B cell (primary cell): ENCODE results near the gene MTUS2. TPM values are rescaled to one million over a fixed set of nuclear protein-coding genes. Genes with fewer than 3 reads are reported as not detected.

Experiments used
- ATAC-seq: fragments of 200-7000 bp; cut with Tn5 transposase; one replicate; pipeline ENCODE4 v1.10.0; 2021; ENCODE audit warnings: low read depth, mild to moderate bottlenecking, moderate number of reproducible peaks, moderate library complexity
- CTCF ChIA-PET: fragments of 350-600 bp; sonication (Branson Sonifier 250); formaldehyde crosslinking; loops from one replicate; lab custom pipeline; 2021; ENCODE audit warnings: antibody characterized with exemption, inconsistent platforms; lab: Charles Lee
- POLR2A ChIA-PET: fragments of 350-600 bp; sonication (Branson Sonifier 250); formaldehyde crosslinking; loops from one replicate; lab custom pipeline; 2021; ENCODE audit warnings: antibody characterized with exemption; lab: Charles Lee
- DNase-seq: peaks from one replicate; pipeline ENCODE4 v3.0.0; 2013
- H2AFZ ChIP-seq: 2 replicates; pipeline ENCODE4 v1.6.1; 2012; ENCODE audit warnings: mild to moderate bottlenecking, low read depth, low read length; ENCODE audit not compliant: insufficient read depth, poor library complexity, severe bottlenecking
- H3K27ac ChIP-seq, 2 donors: 1 replicate in 1 of 2; 2 replicates in 1 of 2; pipeline ENCODE4 v1.5.1; 2012 to 2013; ENCODE audit warnings: low read length in 2 of 2, mild to moderate bottlenecking in 2 of 2, moderate library complexity in 1 of 2
- H3K27me3 ChIP-seq, 4 experiments: fragments of 200-600 bp in 1 of 4; sonication (generic) in 1 of 4; replicated peaks in 1 of 4; 1 replicate in 2 of 4; 2 replicates in 2 of 4; pipeline versions ENCODE4 v1.6.1 to v1.7.0; 2013 to 2016; ENCODE audit warnings: low read length in 3 of 4, mild to moderate bottlenecking in 2 of 4, mixed read lengths in 1 of 4, moderate library complexity in 1 of 4; ENCODE audit not compliant: insufficient read depth in 4 of 4, control insufficient read depth in 3 of 4; ENCODE audit errors: control extremely low read depth in 1 of 4
- H3K36me3 ChIP-seq, 2 experiments: replicated peaks in 1 of 2; 1 replicate in 1 of 2; 2 replicates in 1 of 2; pipeline versions ENCODE4 v1.6.1 to v1.7.1; 2013; ENCODE audit warnings: low read length in 1 of 2; ENCODE audit not compliant: insufficient read depth in 2 of 2, control insufficient read depth in 1 of 2; ENCODE audit errors: control extremely low read depth in 1 of 2, extremely low read depth in 1 of 2
- H3K4me1 ChIP-seq, 2 donors: fragments of 200-600 bp in 1 of 2; sonication (generic) in 1 of 2; 1 replicate in 1 of 2; 2 replicates in 1 of 2; pipeline versions ENCODE4 v1.5.1 to v1.6.1; 2013 to 2017; ENCODE audit warnings: low read length in 2 of 2; ENCODE audit not compliant: control insufficient read depth in 2 of 2, insufficient read depth in 2 of 2
- H3K4me2 ChIP-seq: replicated peaks from 2 replicates; pipeline ENCODE3; 2012; ENCODE audit warnings: mild to moderate bottlenecking, low read depth, low read length; ENCODE audit not compliant: poor library complexity, severe bottlenecking
- H3K4me3 ChIP-seq, 5 experiments: fragments of 200-600 bp in 1 of 5; sonication (generic) in 1 of 5; 1 replicate in 3 of 5; 2 replicates in 2 of 5; pipeline versions ENCODE4 v1.5.1 to v1.7.0; 2011 to 2016; ENCODE audit warnings: low read length in 4 of 5, mild to moderate bottlenecking in 4 of 5, low read depth in 2 of 5, control low read depth in 1 of 5, moderate library complexity in 1 of 5; ENCODE audit not compliant: insufficient read depth in 1 of 5; ENCODE audit errors: control extremely low read depth in 1 of 5, extremely low read depth in 1 of 5
- H3K79me2 ChIP-seq: fragments of 200-600 bp; sonication (generic); one replicate; pipeline ENCODE4 v1.6.0; 2016; ENCODE audit warnings: low read length; ENCODE audit not compliant: control insufficient read depth, insufficient read depth
- H3K9ac ChIP-seq: fragments of 200-600 bp; sonication (generic); 2 replicates; pipeline ENCODE4 v1.6.1; 2017; ENCODE audit warnings: mild to moderate bottlenecking, low read length, moderate library complexity
- H3K9me3 ChIP-seq, 3 donors: one replicate each; pipeline versions ENCODE4 v1.6.1 to v1.7.1; 2013; ENCODE audit warnings: low read length in 2 of 3; ENCODE audit not compliant: control insufficient read depth in 2 of 3, insufficient read depth in 1 of 3; ENCODE audit errors: control extremely low read depth in 1 of 3
- H4K20me1 ChIP-seq: 2 replicates; pipeline ENCODE4 v1.6.0; 2012; ENCODE audit warnings: mild to moderate bottlenecking, low read length; ENCODE audit not compliant: insufficient read depth, control insufficient read depth, poor library complexity, severe bottlenecking
- H3K27ac Mint-ChIP-seq: one replicate; pipeline ENCODE4 v1.8.0; 2021; ENCODE audit warnings: mixed read lengths
- H3K27me3 Mint-ChIP-seq: one replicate; pipeline ENCODE4 v1.8.0; 2021; ENCODE audit warnings: mixed read lengths
- H3K4me1 Mint-ChIP-seq: one replicate; pipeline ENCODE4 v1.8.0; 2021; ENCODE audit warnings: mixed read lengths
- H3K4me3 Mint-ChIP-seq: one replicate; pipeline ENCODE4 v1.8.0; 2021; ENCODE audit warnings: mixed read lengths
- H3K9me3 Mint-ChIP-seq: one replicate; pipeline ENCODE4 v1.8.0; 2022; ENCODE audit warnings: mixed read lengths; ENCODE audit not compliant: insufficient read depth
- CTCF ChIP-seq: fragments of 200-600 bp; IDR thresholded peaks from one replicate; pipeline ENCODE4 v1.8.0; 2022; ENCODE audit warnings: antibody characterized with exemption, mild to moderate bottlenecking
- EZH2 ChIP-seq: IDR thresholded peaks from 2 replicates; pipeline ENCODE4 v1.6.1; 2012; ENCODE audit warnings: borderline replicate concordance, low read depth, mild to moderate bottlenecking, moderate library complexity, low read length; ENCODE audit not compliant: insufficient read depth, poor library complexity, severe bottlenecking
- WGBS: methylation state at CpG from one replicate; pipeline ENCODE4 v1.1.5; 2013; ENCODE audit warnings: missing lambda C conversion rate; ENCODE audit not compliant: insufficient coverage; 5-methylcytosine and 5-hydroxymethylcytosine counted together
- intact Hi-C: fragments of 100-400 bp; cut with micrococcal nuclease; formaldehyde crosslinking; loops from one replicate; pipeline ENCODE4 v1.10.0; 2022
- polyA plus RNA-seq: library from polyadenylated mRNA; depleted of rRNA; stranded (reverse); fragments of >200 nt; gene quantifications from 2 replicates; pipeline ENCODE4 v1.2.3, GENCODE V29; 2012
- total RNA-seq, 2 donors: library from RNA; stranded (reverse); fragments of 120-200 nt in 1 of 2; gene quantifications; 1 replicate in 1 of 2; 2 replicates in 1 of 2; pipeline versions ENCODE4 v1.2.3 to v1.2.4, GENCODE V29; 2013 to 2022

Gene MTUS2
- total and polyA plus RNA-seq, 2 donors (not counting 1 experiment from before 2014, with no cell fraction given), result 0.12 TPM; not detected in 1

DNA sequence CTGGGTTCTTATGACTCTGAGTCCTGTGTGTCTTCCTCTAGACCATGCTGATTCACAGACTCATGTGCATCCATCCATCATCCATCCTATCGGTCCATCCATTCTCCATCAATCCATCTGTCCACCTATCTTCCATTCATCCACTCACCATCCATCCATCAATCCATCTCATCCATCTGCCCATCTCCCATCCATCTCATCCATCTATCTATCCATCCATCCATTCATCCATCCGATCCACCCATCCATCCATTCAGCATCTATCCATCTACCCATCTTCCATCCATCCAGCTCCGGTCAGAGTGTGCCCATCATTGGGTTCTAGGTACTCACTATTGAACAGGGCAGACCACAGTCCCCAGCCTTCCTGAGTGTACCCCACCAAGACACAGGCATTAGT is 699.8 kb downstream of the MTUS2 start:
- no peaks in the 10 kb centered on the region for H3K4me1 ChIP-seq
- no peak overlapping the region for H3K27ac ChIP-seq
- Mint-ChIP-seq H3K4me1 (no peaks in the 10 kb centered on the region), H3K9me3 (no peaks in the 10 kb centered on the region), H3K4me3 (no peak overlapping the region), H3K27me3 (no peaks in the 10 kb centered on the region), H3K27ac (no peak overlapping the region)
- no peak overlapping the region for H2AFZ ChIP-seq
- ChIA-PET CTCF (interaction anchor here (1.6 kb wide), 1 partner anchor 12 kb away, joined by 6 read pairs; no protein-coding TSS in a partner anchor), POLR2A (no interaction called here)
- no peaks in the 10 kb centered on the region for H3K27me3 ChIP-seq
- intact Hi-C loops, result no loop called here
- no peaks in the 10 kb centered on the region for H3K9me3 ChIP-seq
- no peaks in the 10 kb centered on the region for H4K20me1 ChIP-seq
- no peak for DNase-seq
- H3K9ac ChIP-seq, result no peak overlapping the region
- ATAC-seq, result no peak
- TF ChIP-seq CTCF, result no peak
- TF ChIP-seq EZH2, result no peak
- peaks cover 0 to 67% of the 10 kb centered on the region in 2 experiments for H3K36me3 ChIP-seq
- 98% methylated on average over 3 of the region's 3 CpGs for WGBS
- no peak overlapping the region for H3K4me2 ChIP-seq
- H3K4me3 ChIP-seq, result no peak overlapping the region
- H3K79me2 ChIP-seq, result no peaks in the 10 kb centered on the region

DNA sequence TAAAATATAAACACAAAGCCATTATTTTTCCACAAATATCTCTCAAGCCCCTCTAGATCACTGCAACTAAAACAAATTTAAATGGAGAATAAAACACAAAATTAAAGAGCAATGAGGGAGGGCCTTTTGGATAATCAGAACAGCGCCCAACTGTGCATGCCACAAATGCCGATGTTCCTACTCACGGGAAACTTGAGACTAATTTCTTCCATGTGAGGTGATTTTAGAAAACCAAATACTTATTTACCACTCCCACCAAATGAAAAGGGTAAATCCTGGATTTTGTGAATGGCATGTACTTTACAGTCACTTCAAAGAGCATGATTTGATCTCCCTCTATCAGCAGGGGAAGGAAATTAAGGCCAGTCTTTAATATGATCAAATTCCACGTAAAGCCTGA is 700.5 kb downstream of the MTUS2 start:
- H3K4me3 Mint-ChIP-seq, result no peak overlapping the region
- Histone ChIP-seq H3K4me1 (no peaks in the 10 kb centered on the region), H3K9ac (no peak overlapping the region), H3K4me2 (no peak overlapping the region), H3K79me2 (no peaks in the 10 kb centered on the region), H3K27me3 (no peaks in the 10 kb centered on the region), H3K9me3 (no peaks in the 10 kb centered on the region), H4K20me1 (no peaks in the 10 kb centered on the region), H3K27ac (no peak overlapping the region), H3K4me3 (no peak overlapping the region), H3K36me3 (peaks cover 0 to 64% of the 10 kb centered on the region in 2 experiments), H2AFZ (no peak overlapping the region)
- intact Hi-C loops, result no loop called here
- POLR2A ChIA-PET, result no interaction called here
- no peaks in the 10 kb centered on the region for H3K9me3 Mint-ChIP-seq
- CTCF ChIA-PET, result interaction anchor here (1.2 kb wide), 1 partner anchor 12 kb away, joined by 4 read pairs; no protein-coding TSS in a partner anchor
- 80% methylated on average over 1 of the region's 4 CpGs for WGBS
- H3K27me3 Mint-ChIP-seq, result no peaks in the 10 kb centered on the region
- DNase-seq (no peak), ATAC-seq (no peak)
- no peak for TF ChIP-seq CTCF
- no peak for TF ChIP-seq EZH2
- no peak overlapping the region for H3K27ac Mint-ChIP-seq
- H3K4me1 Mint-ChIP-seq, result no peaks in the 10 kb centered on the region
